Lower leg skin (tissue), 4 donors: ENCODE results near the gene EXD1. TPM values are rescaled to one million over a fixed set of nuclear protein-coding genes. Genes with fewer than 3 reads are reported as not detected.
"Not testable (repeated sequence)": the region's sequence is repeated elsewhere in the genome, so short reads cannot be mapped to it uniquely, and the experiment has no call there.

ENCODE experiments used
- DNase-seq, 2 donors: peaks; one replicate each; pipeline ENCODE4 v3.0.0-alpha.2; 2019; ENCODE audit warnings: low spot score in 2 of 2
- H3K4me3 ChIP-seq: fragments of 200-600 bp; sonication (generic); 2 replicates; pipeline ENCODE4 v1.5.1; 2017; ENCODE audit warnings: mild to moderate bottlenecking, low read depth; ENCODE audit not compliant: poor library complexity, severe bottlenecking
- POLR2A ChIP-seq, 2 donors: fragments of 450-650 bp; IDR thresholded peaks; one replicate each; pipeline ENCODE4 v1.6.1; 2016 to 2017; ENCODE audit warnings: antibody characterized with exemption in 2 of 2, mild to moderate bottlenecking in 1 of 2, moderate library complexity in 1 of 2
- WGBS, 2 donors: methylation state at CpG; one replicate each; pipeline ENCODE4 v1.1.5; 2018; 5-methylcytosine and 5-hydroxymethylcytosine counted together
- intact Hi-C: fragments of 100-400 bp; cut with DNase I; formaldehyde crosslinking; loops from one replicate; pipeline ENCODE4 v1.15.0; 2023; ENCODE audit warnings: low total_unique reads
- total RNA-seq, 4 donors: library from RNA; depleted of rRNA; stranded (reverse); fragments of >200 nt; gene quantifications; one replicate each; pipeline ENCODE4 v1.1.0, GENCODE V29; 2016
- TF ChIP-seq, protein P1 (sequence below), 3 donors: fragments of 450-650 bp; IDR thresholded peaks; one replicate each; pipeline ENCODE4 v1.5.1; 2016; ENCODE audit warnings: antibody characterized with exemption in 3 of 3, mild to moderate bottlenecking in 3 of 3, moderate library complexity in 2 of 3

Gene EXD1
- total RNA-seq, 4 donors from 2014 or later, result not detected

GRCh38 chr15:41263891-41264351 is 33.4 kb upstream of the EXD1 start:
- intact Hi-C loops, result no loop called here
- H3K4me3 ChIP-seq, result no peak overlapping the region
- 50 to 58% methylated on average over 6 of the region's 6 CpGs for WGBS, 2 donors
- DNase-seq, result peak in 1 of 2 donors; percentile 15
- TF ChIP-seq, protein P1, sequence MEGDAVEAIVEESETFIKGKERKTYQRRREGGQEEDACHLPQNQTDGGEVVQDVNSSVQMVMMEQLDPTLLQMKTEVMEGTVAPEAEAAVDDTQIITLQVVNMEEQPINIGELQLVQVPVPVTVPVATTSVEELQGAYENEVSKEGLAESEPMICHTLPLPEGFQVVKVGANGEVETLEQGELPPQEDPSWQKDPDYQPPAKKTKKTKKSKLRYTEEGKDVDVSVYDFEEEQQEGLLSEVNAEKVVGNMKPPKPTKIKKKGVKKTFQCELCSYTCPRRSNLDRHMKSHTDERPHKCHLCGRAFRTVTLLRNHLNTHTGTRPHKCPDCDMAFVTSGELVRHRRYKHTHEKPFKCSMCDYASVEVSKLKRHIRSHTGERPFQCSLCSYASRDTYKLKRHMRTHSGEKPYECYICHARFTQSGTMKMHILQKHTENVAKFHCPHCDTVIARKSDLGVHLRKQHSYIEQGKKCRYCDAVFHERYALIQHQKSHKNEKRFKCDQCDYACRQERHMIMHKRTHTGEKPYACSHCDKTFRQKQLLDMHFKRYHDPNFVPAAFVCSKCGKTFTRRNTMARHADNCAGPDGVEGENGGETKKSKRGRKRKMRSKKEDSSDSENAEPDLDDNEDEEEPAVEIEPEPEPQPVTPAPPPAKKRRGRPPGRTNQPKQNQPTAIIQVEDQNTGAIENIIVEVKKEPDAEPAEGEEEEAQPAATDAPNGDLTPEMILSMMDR (IDR thresholded peaks at IDR 0.05), result no peak
- TF ChIP-seq POLR2A (IDR thresholded peaks at IDR 0.05), result no peak

- intact Hi-C loops, result no loop called here
- no peak overlapping the region for H3K4me3 ChIP-seq
- WGBS, 2 donors, result 97% methylated on average over 8 of the region's 8 CpGs
- no peak for DNase-seq
- no peak for TF ChIP-seq POLR2A (IDR thresholded peaks at IDR 0.05)
- TF ChIP-seq, protein P1 (IDR thresholded peaks at IDR 0.05), result no peak
These were observed 32.0 kb upstream of the EXD1 start for GRCh38 chr15:41262571-41262970.

- WGBS, 2 donors, result 98% methylated on average over 7 of the region's 7 CpGs
- intact Hi-C loops, H3K4me3 ChIP-seq: not testable (repeated sequence)
- DNase-seq, result peak in 1 of 2 donors; percentile 50
These were observed 30.4 kb upstream of the EXD1 start for GRCh38 chr15:41260924-41261323.

- intact Hi-C loops, result no loop called here
- TF ChIP-seq POLR2A (IDR thresholded peaks at IDR 0.05), result no peak
- TF ChIP-seq, protein P1 (IDR thresholded peaks at IDR 0.05), result no peak
- 80 to 91% methylated on average over 12 of the region's 12 CpGs for WGBS, 2 donors
- no peak overlapping the region for H3K4me3 ChIP-seq
- peak in 1 of 2 donors; percentile 48 for DNase-seq
These were observed 29.1 kb upstream of the EXD1 start for GRCh38 chr15:41259546-41260189.

- intact Hi-C loops, result no loop called here
- H3K4me3 ChIP-seq, result no peak overlapping the region
- 58 to 73% methylated on average over 3 of the region's 3 CpGs for WGBS, 2 donors
- peak in 1 of 2 donors; percentile 52 for DNase-seq
- TF ChIP-seq, protein P1 (IDR thresholded peaks at IDR 0.05), result no peak
These were observed 28.4 kb upstream of the EXD1 start for GRCh38 chr15:41258750-41259471.

DNA sequence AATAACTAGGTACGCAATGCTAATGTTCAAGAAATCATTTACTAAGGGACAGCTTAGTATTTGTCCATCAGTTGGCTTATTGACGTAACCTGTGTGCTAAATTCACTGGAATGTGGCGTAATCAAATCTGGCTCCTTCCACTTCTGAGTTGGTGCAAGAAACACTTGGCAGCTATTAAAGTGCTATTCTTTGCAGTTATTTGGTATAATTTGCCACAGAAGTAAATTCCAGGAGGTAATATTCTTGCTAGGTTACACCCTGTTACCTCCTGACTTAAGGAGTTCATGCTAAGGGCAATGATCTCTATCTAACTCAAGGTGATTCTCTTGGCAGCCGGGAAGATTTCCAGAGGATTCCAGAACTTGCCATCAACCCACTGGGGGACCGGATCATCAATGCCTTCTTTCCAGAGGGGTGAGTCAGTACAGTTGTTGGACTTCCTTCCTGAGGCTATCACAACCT is 26.1 kb upstream of the EXD1 start:
- DNase-seq, result no peak
- 51 to 68% methylated on average over 5 of the region's 5 CpGs for WGBS, 2 donors
- intact Hi-C loops, result no loop called here

More for the DNA sequence above, 26.1 kb upstream of the EXD1 start:
- TF ChIP-seq POLR2A (IDR thresholded peaks at IDR 0.05), result no peak
- TF ChIP-seq, protein P1 (IDR thresholded peaks at IDR 0.05), result no peak
- H3K4me3 ChIP-seq, result no peak overlapping the region
